Kidney epithelial cell (primary cell): ENCODE measurements around the gene NUP54. TPM values are rescaled to one million over a fixed set of nuclear protein-coding genes. Genes with fewer than 3 reads are reported as not detected.
A peak's percentile ranks its signal among the peaks of the same experiment; 100 is the strongest.

Experiments used
- DNase-seq: peaks from one replicate; pipeline ENCODE4 v3.0.0-alpha.2; 2010; ENCODE audit warnings: low read depth
- H3K27me3 ChIP-seq: 2 replicates; pipeline ENCODE4 v1.6.0; 2011; ENCODE audit warnings: low read length; ENCODE audit not compliant: control insufficient read depth, insufficient read depth
- H3K36me3 ChIP-seq: 2 replicates; pipeline ENCODE4 v1.5.1; 2011; ENCODE audit warnings: low read length; ENCODE audit not compliant: control insufficient read depth, insufficient read depth
- H3K4me3 ChIP-seq: 2 replicates; pipeline ENCODE4 v1.5.1; 2011; ENCODE audit warnings: low read depth, mild to moderate bottlenecking, control low read depth, low read length
- CTCF ChIP-seq: IDR thresholded peaks from 2 replicates; pipeline ENCODE4 v1.5.1; 2011; ENCODE audit warnings: mild to moderate bottlenecking, moderate library complexity, low read length, control low read depth, inconsistent platforms; ENCODE audit not compliant: insufficient read depth, poor library complexity, severe bottlenecking
- total RNA-seq: library from RNA; depleted of rRNA; stranded (reverse); fragments of >200 nt; gene quantifications from 2 replicates; pipeline ENCODE4 v1.2.3, GENCODE V29; 2015

NUP54 gene
- total RNA-seq, 1 donor from 2014 or later: 33.0 TPM

- H3K36me3 ChIP-seq: no peaks in the 10 kb centered on the region
- no peak overlapping the region for H3K4me3 ChIP-seq
- TF ChIP-seq CTCF: peak; percentile 86
- DNase-seq: no peak
- no peaks in the 10 kb centered on the region for H3K27me3 ChIP-seq
These were observed 31.5 kb upstream of the NUP54 start for GRCh38 chr4:76179398-76180318.

GRCh38 chr4:76178296-76178695, 30.1 kb upstream of the NUP54 start:
- no peak for TF ChIP-seq CTCF
- H3K4me3 ChIP-seq: no peak overlapping the region
- no peaks in the 10 kb centered on the region for H3K27me3 ChIP-seq
- DNase-seq: no peak
- H3K36me3 ChIP-seq: no peaks in the 10 kb centered on the region

GRCh38 chr4:76177709-76178108, 29.5 kb upstream of the NUP54 start:
- no peak overlapping the region for H3K4me3 ChIP-seq
- no peak for DNase-seq
- TF ChIP-seq CTCF: no peak
- H3K36me3 ChIP-seq: no peaks in the 10 kb centered on the region
- H3K27me3 ChIP-seq: no peaks in the 10 kb centered on the region

- no peak for TF ChIP-seq CTCF
- no peaks in the 10 kb centered on the region for H3K36me3 ChIP-seq
- no peak for DNase-seq
- no peak overlapping the region for H3K4me3 ChIP-seq
- no peaks in the 10 kb centered on the region for H3K27me3 ChIP-seq
These were observed 27.1 kb upstream of the NUP54 start for GRCh38 chr4:76175336-76175735.

GRCh38 chr4:76174216-76174615, 26.0 kb upstream of the NUP54 start:
- no peak for DNase-seq
- Histone ChIP-seq H3K27me3 (no peaks in the 10 kb centered on the region), H3K36me3 (no peaks in the 10 kb centered on the region), H3K4me3 (no peak overlapping the region)
- no peak for TF ChIP-seq CTCF

GRCh38 chr4:76168688-76169087, 20.5 kb upstream of the NUP54 start:
- no peak for DNase-seq
- Histone ChIP-seq H3K27me3 (no peaks in the 10 kb centered on the region), H3K4me3 (no peak overlapping the region), H3K36me3 (peaks cover 2% of the 10 kb centered on the region)
- no peak for TF ChIP-seq CTCF
